NCI-H187 (cell line): ENCODE measurements around the gene LCE2B.
"Not testable (repeated sequence)": the region's sequence is repeated elsewhere in the genome, so short reads cannot be mapped to it uniquely, and the experiment has no call there.

Experiments
- DNase-seq, 2 experiments: peaks; one replicate each; lab custom pipeline; 2025; lab: John Stamatoyannopoulos, UW

Gene LCE2B

DNA sequence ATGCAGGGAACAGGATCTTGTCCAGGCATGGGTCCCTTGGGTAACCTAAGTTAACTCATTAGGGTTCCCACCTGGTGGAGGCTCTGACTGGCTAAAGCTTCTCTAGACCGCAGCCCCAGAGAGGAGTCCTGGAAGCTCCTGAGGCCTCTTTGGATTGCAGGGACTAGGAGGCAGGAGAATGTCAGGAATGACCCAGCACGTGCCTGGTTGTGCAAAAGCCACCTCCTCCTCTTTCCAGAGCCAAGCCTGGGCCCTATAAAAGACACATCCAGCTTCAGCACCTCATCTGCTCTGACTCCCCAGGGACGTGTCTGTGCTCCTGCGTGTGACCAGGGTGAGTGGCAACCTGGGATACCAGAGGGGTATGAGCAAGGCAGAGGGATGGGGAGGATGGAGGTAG, at the start of gene LCE2B:
Gene LCE2B, plus strand, starts transcription at position 301 of the 400 bp plus-strand sequence. CDS start 721 bp downstream, outside the sequence.
- not testable (repeated sequence) for DNase-seq

GRCh38 chr1:152640351-152640750, 45.6 kb upstream of the LCE2B start:
- no peak for DNase-seq

DNA sequence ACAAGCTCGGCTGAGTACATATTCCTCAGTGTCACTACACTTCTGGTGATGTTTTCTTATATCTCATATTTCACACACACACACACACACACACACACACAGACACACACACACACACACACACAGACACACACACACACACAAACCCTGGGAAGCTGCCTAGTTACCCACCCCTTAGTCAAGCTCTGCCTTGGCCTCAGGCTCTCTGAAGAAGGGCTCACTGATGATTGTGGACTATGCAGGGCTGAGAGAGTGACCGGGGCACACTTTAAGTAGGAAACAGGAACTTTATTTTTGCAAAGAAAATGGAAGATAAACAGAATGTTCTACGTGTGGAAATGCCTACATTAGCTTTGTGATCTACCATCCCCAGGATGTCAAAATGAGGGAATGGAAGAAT, 42.0 kb upstream of the LCE2B start:
- no peak for DNase-seq

DNA sequence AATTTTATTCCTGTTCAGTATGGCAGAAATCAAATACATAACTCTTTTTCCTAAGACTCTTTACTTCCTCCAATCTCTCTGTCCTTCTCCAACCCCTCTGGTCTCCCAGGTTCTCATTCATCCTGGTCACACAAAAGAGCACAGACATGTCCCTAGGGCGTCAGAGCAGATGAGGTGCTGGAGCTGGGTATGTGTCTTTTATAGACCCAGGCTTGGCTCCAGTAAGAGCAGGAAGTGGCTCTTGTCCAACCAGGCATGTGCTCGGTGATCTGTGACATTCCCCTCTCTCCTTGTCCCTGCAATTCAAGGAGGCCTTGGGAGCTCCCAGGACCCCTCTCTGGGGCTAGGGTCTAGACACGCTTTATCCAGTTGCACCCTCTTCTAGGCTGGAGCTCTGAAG, 40.8 kb upstream of the LCE2B start:
- DNase-seq: no peak

GRCh38 chr1:152646656-152647055, 39.3 kb upstream of the LCE2B start:
- DNase-seq: no peak

GRCh38 chr1:152654110-152654509, 31.8 kb upstream of the LCE2B start:
- DNase-seq: peak; percentile 59 to 65

- no peak for DNase-seq
Observed at GRCh38 chr1:152656459-152656858, 29.5 kb upstream of the LCE2B start.

DNA sequence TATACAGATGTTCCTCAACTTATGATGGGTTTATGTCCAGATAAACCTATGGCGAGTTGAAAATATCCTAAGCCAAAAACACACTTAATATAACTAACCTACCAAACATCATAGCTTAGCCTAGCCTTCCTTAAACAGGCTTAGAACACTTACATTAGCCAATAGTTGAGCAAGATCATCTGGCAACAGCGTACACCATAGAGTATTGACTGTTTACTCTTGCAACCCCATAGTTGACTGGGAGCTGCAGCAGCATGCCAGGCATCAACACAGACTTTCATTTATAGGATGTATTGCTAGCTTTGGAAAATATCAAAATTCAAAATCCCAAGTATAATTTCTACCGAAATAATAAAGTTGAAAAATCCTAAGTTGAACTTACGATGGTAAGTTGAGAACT, 28.2 kb upstream of the LCE2B start:
- no peak for DNase-seq

DNA sequence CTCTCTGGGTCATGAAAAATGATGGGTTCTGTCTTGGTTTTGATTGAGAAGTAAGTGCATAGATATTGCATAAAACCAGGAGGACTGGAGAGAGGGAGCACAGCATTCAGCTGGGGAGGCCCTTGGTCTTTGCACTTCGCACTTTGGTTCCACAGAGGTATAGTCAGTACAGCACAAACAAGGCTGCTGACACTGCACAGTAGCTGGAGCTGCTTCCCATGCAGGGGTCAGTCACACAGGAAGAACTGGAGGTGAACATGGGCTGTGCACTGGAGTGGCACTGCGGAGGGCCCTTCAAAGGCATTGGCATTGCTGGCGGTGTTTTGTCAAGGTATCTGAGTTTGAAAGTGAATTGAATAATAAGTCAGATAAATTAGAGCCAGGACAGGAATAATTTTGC, 27.3 kb upstream of the LCE2B start:
- no peak for DNase-seq

DNA sequence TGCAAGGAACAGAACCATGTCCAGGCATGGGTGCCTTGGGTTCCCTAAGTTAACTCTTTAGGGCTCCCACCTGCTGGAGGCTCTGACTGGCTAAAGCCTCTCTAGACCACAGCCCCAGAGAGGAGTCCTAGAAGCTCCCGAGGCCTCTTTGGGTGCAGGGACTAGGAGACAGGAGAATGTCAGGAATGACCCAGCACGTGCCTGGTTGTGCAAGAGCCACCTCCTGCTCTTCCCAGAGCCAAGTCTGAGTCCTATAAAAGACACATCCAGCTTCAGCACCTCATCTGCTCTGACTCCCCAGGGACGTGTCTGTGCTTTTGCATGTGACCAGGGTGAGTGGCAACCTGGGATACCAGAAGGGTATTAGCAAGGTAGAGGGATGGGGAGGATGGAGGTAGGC, 22.8 kb upstream of the LCE2B start, which contains the start of gene LCE2D:
Gene LCE2D, plus strand, starts transcription at position 283 of the 400 bp plus-strand sequence. CDS start 726 bp downstream, outside the sequence.
- DNase-seq: no peak

DNA sequence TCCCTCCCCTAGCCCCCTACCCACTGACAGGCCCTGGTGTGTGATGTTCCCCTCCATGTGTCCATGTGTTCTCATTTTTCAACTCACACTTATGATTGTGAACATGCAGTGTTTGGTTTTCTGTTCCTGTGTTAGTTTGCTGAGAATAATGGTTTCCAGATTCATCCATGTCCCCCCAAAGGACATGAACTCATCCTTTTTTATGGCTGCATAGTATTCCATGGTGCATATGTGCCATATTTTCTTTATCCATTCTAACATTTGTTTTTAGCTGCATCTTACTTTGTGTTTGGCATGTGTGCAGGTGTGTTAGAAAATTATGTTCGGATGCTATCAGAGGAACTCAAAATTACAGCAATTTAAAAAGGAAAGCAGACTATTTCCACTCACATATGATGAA, 19.8 kb upstream of the LCE2B start:
- DNase-seq: not testable (repeated sequence)

DNA sequence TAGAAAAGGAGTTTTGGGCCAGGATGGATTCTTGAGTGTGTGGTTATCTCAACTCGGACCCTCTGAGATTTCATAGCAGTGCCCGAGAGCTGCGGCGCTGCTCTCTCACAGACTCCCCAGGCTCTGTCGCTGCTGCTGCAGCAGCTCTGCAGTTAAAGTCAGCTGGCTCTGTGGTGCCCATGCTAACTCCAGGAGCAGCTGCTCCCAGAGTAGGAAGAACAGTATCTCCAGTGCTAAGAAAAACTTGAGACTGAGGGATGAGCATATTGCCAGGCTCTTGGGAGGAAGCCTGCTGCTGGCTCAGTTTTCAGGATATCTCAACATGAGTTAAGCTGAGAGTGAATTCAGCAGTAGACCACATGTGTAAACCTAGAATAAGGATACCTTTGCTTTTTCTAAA, 18.3 kb upstream of the LCE2B start:
- no peak for DNase-seq

DNA sequence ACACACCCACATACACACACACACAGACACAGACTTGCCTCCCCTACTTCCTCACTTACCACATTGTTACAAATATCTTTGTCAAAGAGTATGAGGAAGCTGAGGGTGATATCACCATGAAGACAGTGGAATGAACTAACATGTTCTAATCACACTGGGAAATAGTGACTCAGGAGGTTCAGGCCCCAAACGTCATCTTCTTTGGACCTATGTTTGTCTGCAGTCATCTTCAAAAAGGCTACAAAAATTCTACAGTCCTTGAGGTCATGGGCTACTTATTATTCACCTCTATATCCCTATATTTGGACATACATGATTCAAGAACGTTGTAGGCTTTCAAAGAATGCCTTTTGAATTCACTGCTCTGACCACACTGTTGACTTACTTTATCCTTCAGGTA, 12.9 kb upstream of the LCE2B start:
- no peak for DNase-seq

GRCh38 chr1:152674983-152675382, 10.9 kb upstream of the LCE2B start, which contains the start of gene LCE2C:
LCE2C (plus strand) TSS chr1:152675279; CDS start chr1:152676016, 737 bp downstream.
- not testable (repeated sequence) for DNase-seq

GRCh38 chr1:152679459-152679858, 6.5 kb upstream of the LCE2B start:
- DNase-seq: no peak

DNA sequence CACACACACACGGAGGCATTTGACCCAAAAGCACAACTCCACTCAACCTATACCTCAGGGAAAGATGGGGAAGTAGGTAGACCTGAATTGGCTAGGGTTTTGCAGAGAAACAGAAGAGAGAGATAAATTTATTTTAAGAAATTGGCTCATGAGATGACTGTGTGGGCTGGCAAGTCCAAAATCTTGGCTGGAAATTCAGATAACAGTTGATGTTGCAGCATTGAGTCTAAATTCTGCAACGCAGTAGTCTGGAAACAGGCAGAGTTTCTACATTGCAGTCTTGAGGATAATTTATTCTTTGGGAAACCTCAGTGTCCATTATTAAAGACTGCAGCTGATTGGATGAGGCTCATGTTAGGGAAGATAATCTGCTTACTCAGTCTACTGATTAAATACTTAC, 4.3 kb upstream of the LCE2B start:
- no peak for DNase-seq

DNA sequence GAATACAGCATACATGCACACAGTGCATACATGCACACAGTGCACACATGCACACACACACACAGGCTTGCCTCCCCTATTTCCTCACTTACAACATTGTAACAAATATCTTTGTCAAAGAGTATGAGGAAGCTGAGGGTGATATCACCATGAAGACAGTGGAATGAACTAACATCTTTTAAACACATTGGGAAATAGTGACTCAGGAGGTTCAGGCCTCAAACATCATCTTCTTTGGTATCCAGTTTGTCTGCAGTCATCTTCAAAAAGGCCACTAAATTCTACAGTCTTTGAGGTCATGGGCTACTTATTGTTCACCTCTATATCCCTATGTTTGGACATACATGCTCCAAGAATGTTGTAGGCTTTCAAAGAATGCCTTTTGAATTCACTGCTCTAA, 2.1 kb upstream of the LCE2B start:
- no peak for DNase-seq

DNA sequence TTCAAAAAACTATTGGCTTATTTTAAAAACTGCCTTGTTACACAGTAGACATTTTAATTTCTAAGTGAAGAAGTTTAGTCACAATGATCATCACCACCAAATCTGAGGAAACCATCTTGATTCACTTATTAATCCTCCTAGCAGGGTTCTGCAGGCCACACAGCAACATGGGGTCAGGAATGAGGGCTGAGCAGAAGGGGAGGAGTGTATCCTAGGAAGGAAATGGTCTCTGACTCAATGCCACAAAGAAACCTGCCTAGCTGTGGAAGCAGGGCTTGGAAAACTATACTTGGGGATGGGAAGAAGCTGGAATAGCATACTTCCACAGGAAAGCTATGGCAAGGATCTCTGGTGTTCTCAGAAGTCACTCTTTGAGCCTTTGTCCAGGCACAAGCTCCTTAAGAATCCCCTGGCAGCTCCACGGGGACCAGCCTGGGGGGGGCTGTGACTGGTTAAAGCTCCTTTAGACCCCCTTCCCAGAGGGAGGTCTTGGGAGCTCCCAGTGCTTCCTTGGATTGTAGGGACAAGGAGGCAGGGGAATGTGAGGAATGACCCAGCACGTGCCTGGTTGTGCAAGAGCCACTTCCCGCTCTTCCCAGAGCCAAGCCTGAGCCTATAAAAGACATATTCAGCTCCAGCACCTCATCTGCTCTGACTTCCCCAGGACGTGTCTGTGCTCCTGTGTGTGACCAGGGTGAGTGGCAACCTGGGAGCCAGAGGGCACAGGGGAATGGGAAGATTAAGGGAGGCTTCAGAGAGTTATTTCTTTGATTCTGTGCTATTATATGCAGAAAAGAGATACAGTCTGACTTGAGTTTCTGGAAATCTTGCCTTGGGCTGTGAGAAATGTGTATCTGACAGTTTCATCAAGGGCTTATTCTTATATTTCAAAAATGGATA, 12.0 kb downstream of the LCE2B start, which contains the start of gene LCE2A:
Gene LCE2A, plus strand, starts transcription at position 645 of the 900 bp plus-strand sequence. CDS start 557 bp downstream, outside the sequence.
- no peak for DNase-seq

DNA sequence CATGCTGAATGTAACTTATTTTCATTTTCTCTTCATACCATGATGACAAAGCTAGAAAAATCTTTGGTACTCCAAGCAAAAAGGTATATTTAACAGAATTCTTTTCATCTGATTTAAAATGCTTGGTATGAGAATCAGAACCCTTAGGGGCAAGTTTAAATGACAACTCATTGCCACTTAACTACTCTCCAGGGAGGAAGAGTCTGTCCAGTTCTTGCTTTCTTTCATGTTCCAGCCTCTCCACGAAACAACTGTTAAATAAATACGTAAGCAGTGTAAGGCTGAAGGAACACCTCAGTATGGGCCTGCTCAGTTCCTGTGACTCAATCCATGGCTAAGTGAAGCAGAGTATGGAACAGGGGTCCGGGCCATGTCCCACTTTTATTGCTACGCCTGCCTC, 13.8 kb downstream of the LCE2B start:
- DNase-seq: no peak

GRCh38 chr1:152707860-152708259, 21.9 kb downstream of the LCE2B start, which contains the start of gene LCE4A:
LCE4A (plus strand) TSS chr1:152708160; CDS start chr1:152709076, 916 bp downstream.
- no peak for DNase-seq

DNA sequence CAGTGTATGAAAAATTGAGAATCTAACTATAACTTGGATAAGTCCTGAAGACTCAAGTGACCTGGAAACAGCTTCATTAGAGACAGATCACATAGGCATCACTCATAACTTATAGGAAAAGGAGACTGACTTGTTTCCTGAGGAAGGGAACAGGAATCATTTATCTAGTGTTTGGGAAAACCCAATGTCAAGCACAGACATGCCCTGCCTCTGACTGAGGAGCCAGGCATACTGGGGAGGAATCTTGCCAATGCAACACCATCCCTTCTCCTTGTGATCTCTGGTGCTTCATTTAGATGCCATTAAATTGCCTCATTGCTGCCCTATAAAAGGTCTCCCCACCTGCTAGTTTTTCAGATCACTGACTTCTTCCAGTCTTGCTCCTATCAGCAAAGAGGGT, 32.3 kb downstream of the LCE2B start:
- DNase-seq: no peak

DNA sequence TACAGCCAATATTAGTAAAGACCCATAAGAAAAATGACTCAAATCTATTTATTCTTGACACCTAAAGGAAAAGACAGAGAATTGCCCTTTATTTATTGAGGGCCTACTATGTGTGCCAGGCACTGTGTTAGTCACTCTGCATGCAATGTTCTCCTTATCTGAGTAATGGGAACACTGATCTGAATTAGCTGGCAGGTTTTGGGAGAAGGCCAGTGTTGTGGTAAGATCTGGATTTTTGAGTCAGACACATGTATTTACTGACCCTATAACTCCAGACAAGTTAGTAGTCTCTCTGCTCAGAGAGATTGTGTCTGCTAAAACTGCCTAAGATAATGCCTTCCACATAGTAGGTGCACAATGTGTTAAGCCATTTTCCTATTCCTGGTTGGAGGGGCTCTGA, 39.3 kb downstream of the LCE2B start:
- DNase-seq: no peak

GRCh38 chr1:152728986-152729385, 43.1 kb downstream of the LCE2B start:
- no peak for DNase-seq
